A549 (cell line): ENCODE measurements around the gene DCAF5.

ENCODE experiments used
- CTCF ChIP-seq: fragments of >200 bp; sonication (Bioruptor Twin); formaldehyde crosslinking; IDR thresholded peaks from 3 replicates; pipeline ENCODE4 v1.5.1; 2016
- EP300 ChIP-seq, 2 experiments: fragments of >200 bp; sonication (Bioruptor Twin); formaldehyde crosslinking; IDR thresholded peaks; 2 replicates in 1 of 2; 3 replicates in 1 of 2; pipeline ENCODE4 v1.6.1; 2016 to 2017
- ESRRA ChIP-seq: fragments of 150-350 bp; IDR thresholded peaks from 2 replicates; pipeline ENCODE4 v1.6.1; 2014; ENCODE audit warnings: mild to moderate bottlenecking, low read length, borderline replicate concordance
- FOXS1 ChIP-seq: fragments of 250-450 bp; sonication (Bioruptor Pico); IDR thresholded peaks from 2 replicates; pipeline ENCODE4 v1.5.0; 2020; ENCODE audit warnings: mild to moderate bottlenecking, moderate library complexity
- MAZ ChIP-seq: fragments of 150-350 bp; IDR thresholded peaks from 2 replicates; pipeline ENCODE4 v1.6.1; 2014; ENCODE audit warnings: antibody characterized with exemption, low read depth, low read length, borderline replicate concordance
- NR3C1 ChIP-seq: fragments of >200 bp; sonication (Bioruptor Twin); formaldehyde crosslinking; IDR thresholded peaks from 3 replicates; pipeline ENCODE4 v1.6.1; 2017
- PHF8 ChIP-seq: fragments of 200-600 bp; sonication (generic); IDR thresholded peaks from 2 replicates; pipeline ENCODE4 v1.6.1; 2016; ENCODE audit warnings: low read depth, mild to moderate bottlenecking, antibody characterized with exemption, moderate library complexity, borderline replicate concordance
- POLR2A ChIP-seq: IDR thresholded peaks from 2 replicates; pipeline ENCODE4 v1.6.1; 2012; ENCODE audit warnings: mild to moderate bottlenecking, low read length
- RAD21 ChIP-seq, 2 experiments: fragments of >200 bp in 1 of 2; sonication (Bioruptor Twin) in 1 of 2; formaldehyde crosslinking in 1 of 2; IDR thresholded peaks in 1 of 2; conservative IDR thresholded peaks in 1 of 2; 2 replicates in 1 of 2; 3 replicates in 1 of 2; pipeline ENCODE4 v1.6.1; 2012 to 2018; ENCODE audit warnings: inconsistent platforms in 1 of 2
- RCOR1 ChIP-seq: fragments of 150-350 bp; IDR thresholded peaks from 2 replicates; pipeline ENCODE4 v1.6.1; 2014; ENCODE audit warnings: antibody characterized with exemption, low read length, low read depth
- SREBF2 ChIP-seq: fragments of 450-650 bp; IDR thresholded peaks from 2 replicates; pipeline ENCODE4 v1.6.1; 2014; ENCODE audit warnings: mild to moderate bottlenecking, moderate library complexity
- ZFP36 ChIP-seq: fragments of 450-650 bp; IDR thresholded peaks from 2 replicates; pipeline ENCODE4 v1.6.1; 2014; ENCODE audit warnings: borderline replicate concordance; ENCODE audit not compliant: partially characterized antibody

- TF ChIP-seq ZFP36 (no peak), POLR2A (no peak), CTCF (no peak), EP300 (IDR thresholded peaks at IDR 0.05) (no peak), MAZ (no peak), PHF8 (no peak), FOXS1 (no peak), ESRRA (no peak), RCOR1 (no peak), NR3C1 (no peak), RAD21 (conservative IDR thresholded peaks at IDR 0.05 in 1 of 2, IDR thresholded peaks at IDR 0.05 in 1 of 2) (no peak), SREBF2 (no peak)
These were observed 116.0 kb downstream of the DCAF5 start for GRCh38 chr14:69036757-69037506.
